ENCODE results near the gene UHRF1.
A peak's percentile ranks its signal among the peaks of the same experiment; 100 is the strongest.

UHRF1 gene

DNA sequence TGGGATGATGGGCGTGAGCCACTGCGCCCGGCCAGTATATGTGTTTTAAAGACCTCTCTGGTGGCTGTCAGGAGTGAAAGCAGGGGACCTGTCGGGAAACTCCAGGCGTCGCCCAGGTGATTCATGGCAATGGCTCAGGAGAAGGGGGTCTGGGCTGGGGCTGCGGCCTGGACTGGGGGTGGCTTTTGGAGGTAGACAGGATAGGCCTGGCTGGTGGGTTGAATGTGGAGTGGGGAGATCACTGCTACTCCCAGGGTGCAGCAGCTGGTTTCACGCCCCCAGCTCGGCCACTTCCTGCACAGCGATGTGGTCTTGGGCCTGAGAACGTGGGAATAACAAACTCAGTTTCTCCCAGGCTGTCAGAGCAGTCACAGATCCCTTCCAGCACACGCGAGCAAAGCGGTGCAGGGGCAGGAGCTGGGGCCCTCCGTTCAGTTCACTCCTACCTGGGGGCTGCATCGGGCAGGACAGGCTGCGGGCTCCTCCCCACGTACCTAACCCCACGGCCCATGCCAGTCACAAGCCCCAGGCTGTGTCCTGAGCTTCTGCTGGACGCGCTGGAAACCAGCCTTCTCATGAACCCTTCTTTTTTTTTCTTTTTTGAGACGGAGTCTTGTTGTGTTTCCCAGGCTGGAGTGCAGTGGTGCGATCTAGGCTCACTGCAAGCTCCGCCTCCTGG is 78.5 kb downstream of the UHRF1 start:
- peaks cover 19% of the 10 kb centered on the region; the same call in 1 of the 2 replicates for H3K79me2 ChIP-seq (ENCODE audit: insufficient read depth, low read length)

DNA sequence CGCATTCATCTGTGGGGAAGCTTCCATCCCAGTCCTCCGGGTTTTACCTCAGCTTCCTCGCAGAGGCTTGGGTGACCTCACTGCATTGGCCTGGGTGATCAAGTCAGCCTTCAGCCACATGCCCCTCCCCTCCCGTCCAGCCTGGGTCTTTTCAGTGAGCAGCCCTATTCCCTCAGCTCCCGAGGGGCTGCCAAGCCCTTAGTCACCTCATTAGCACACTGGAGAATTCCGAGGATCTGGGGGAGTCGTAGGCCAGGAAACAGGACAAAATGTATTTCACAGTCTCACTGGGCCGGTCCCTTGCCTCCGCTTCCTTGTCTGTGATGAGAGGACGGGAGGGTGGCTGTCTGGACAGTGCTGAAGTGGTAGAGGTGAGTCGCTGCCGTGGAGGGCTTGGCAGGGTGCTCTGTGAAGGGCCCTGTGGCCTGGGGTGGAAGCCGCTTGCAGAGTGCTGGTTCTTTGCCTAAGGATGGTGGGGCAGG is 79.5 kb downstream of the UHRF1 start:
- Histone ChIP-seq H3K9ac (ENCODE audit: low read length) (no peak overlapping the region), H4K20me1 (ENCODE audit: insufficient read depth, low read length) (no peaks in the 10 kb centered on the region)

More for the DNA sequence above, 78.5 kb downstream of the UHRF1 start:
- peak overlapping the region; percentile 76 for H3K27ac ChIP-seq (ENCODE audit: low read depth, low read length, poor library complexity, severe bottlenecking)
- H3K9ac ChIP-seq (ENCODE audit: low read length) = peak overlapping the region; percentile 31; the same call in 1 of the 2 replicates
- H3K9me2 ChIP-seq (ENCODE audit: low read depth, low read length) = no peaks in the 10 kb centered on the region
- H3K4me3 ChIP-seq (ENCODE audit: low read depth, low read length, poor library complexity, severe bottlenecking) = peak overlapping the region; percentile 42
- H3K9me3 ChIP-seq (ENCODE audit: low read length) = no peaks in the 10 kb centered on the region
- 0 out of 2 replicates have a peak, but pooled peaks cover 4% of the 10 kb centered on the region for H3K36me3 ChIP-seq (ENCODE audit: insufficient read depth, low read length)
- H2AFZ ChIP-seq (ENCODE audit: low read length) = no peak overlapping the region
- no peaks in the 10 kb centered on the region for H4K20me1 ChIP-seq (ENCODE audit: insufficient read depth, low read length)
- no peaks in the 10 kb centered on the region for H3K27me3 ChIP-seq (ENCODE audit: insufficient read depth, low read length)
- peaks cover 52% of the 10 kb centered on the region for H3K4me1 ChIP-seq (ENCODE audit: insufficient read depth, low read length, severe bottlenecking)
- H3K4me2 ChIP-seq (ENCODE audit: low read length) = peak overlapping the region; percentile 50; the same call in 1 of the 2 replicates
- TF ChIP-seq, protein P1, sequence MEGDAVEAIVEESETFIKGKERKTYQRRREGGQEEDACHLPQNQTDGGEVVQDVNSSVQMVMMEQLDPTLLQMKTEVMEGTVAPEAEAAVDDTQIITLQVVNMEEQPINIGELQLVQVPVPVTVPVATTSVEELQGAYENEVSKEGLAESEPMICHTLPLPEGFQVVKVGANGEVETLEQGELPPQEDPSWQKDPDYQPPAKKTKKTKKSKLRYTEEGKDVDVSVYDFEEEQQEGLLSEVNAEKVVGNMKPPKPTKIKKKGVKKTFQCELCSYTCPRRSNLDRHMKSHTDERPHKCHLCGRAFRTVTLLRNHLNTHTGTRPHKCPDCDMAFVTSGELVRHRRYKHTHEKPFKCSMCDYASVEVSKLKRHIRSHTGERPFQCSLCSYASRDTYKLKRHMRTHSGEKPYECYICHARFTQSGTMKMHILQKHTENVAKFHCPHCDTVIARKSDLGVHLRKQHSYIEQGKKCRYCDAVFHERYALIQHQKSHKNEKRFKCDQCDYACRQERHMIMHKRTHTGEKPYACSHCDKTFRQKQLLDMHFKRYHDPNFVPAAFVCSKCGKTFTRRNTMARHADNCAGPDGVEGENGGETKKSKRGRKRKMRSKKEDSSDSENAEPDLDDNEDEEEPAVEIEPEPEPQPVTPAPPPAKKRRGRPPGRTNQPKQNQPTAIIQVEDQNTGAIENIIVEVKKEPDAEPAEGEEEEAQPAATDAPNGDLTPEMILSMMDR (IDR thresholded peaks at IDR 0.05; ENCODE audit: low read length) = no peak
- TF ChIP-seq EZH2 (IDR thresholded peaks at IDR 0.05; ENCODE audit: borderline replicate concordance, low read length) = no peak
- no peaks in the 10 kb centered on the region for H3F3A ChIP-seq (ENCODE audit: insufficient read depth, low read length)

DNA sequence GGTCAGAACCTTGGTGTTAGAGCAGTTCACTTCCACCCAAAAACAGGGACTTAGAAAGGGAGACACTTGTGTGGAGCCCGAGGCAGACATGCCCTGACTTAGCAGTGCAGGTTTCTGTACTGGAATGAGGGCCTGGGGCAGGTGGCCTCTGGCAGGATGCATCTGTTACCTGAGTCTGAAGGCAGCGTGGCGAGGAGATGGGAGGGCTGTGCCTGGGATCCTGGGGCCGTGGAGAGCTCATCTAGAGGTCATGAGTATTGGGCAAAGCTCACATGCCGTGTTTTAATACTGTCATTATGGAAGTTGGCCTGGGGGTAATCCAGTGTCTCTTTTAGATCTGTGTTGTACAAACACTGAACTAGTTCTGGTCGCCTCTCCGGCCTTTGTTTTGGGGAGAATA is 81.0 kb downstream of the UHRF1 start:
- peaks cover 4% of the 10 kb centered on the region; the same call in 1 of the 2 replicates for H4K20me1 ChIP-seq (ENCODE audit: insufficient read depth, low read length)
- H3K9me2 ChIP-seq (ENCODE audit: low read depth, low read length) = no peaks in the 10 kb centered on the region
- peaks cover 24% of the 10 kb centered on the region for H3K79me2 ChIP-seq (ENCODE audit: insufficient read depth, low read length)
- peaks cover 34% of the 10 kb centered on the region for H3K4me1 ChIP-seq (ENCODE audit: insufficient read depth, low read length, severe bottlenecking)
- no peak overlapping the region for H2AFZ ChIP-seq (ENCODE audit: low read length)
- TF ChIP-seq, protein P1 (IDR thresholded peaks at IDR 0.05; ENCODE audit: low read length) = no peak
- no peak for TF ChIP-seq EZH2 (IDR thresholded peaks at IDR 0.05; ENCODE audit: borderline replicate concordance, low read length)
- H3K9ac ChIP-seq (ENCODE audit: low read length) = no peak overlapping the region
- H3K27me3 ChIP-seq (ENCODE audit: insufficient read depth, low read length) = no peaks in the 10 kb centered on the region
- no peaks in the 10 kb centered on the region for H3K9me3 ChIP-seq (ENCODE audit: low read length)
- H3F3A ChIP-seq (ENCODE audit: insufficient read depth, low read length) = no peaks in the 10 kb centered on the region
- H3K4me3 ChIP-seq (ENCODE audit: low read depth, low read length, poor library complexity, severe bottlenecking) = no peak overlapping the region
- H3K36me3 ChIP-seq (ENCODE audit: insufficient read depth, low read length) = peaks cover 3% of the 10 kb centered on the region; the same call in 1 of the 2 replicates
- no peak overlapping the region for H3K27ac ChIP-seq (ENCODE audit: low read depth, low read length, poor library complexity, severe bottlenecking)
- H3K4me2 ChIP-seq (ENCODE audit: low read length) = no peak overlapping the region

More for the DNA sequence above, 79.5 kb downstream of the UHRF1 start:
- H3K4me2 ChIP-seq (ENCODE audit: low read length) = no peak overlapping the region
- H2AFZ ChIP-seq (ENCODE audit: low read length) = no peak overlapping the region
- H3K9me3 ChIP-seq (ENCODE audit: low read length) = no peaks in the 10 kb centered on the region
- peaks cover 19% of the 10 kb centered on the region; the same call in 1 of the 2 replicates for H3K79me2 ChIP-seq (ENCODE audit: insufficient read depth, low read length)
- H3K9me2 ChIP-seq (ENCODE audit: low read depth, low read length) = no peaks in the 10 kb centered on the region
- no peaks in the 10 kb centered on the region for H3K36me3 ChIP-seq (ENCODE audit: insufficient read depth, low read length)
- H3K4me3 ChIP-seq (ENCODE audit: low read depth, low read length, poor library complexity, severe bottlenecking) = no peak overlapping the region
- no peaks in the 10 kb centered on the region for H3K27me3 ChIP-seq (ENCODE audit: insufficient read depth, low read length)
- no peak for TF ChIP-seq EZH2 (IDR thresholded peaks at IDR 0.05; ENCODE audit: borderline replicate concordance, low read length)
- TF ChIP-seq, protein P1 (IDR thresholded peaks at IDR 0.05; ENCODE audit: low read length) = no peak
- H3K4me1 ChIP-seq (ENCODE audit: insufficient read depth, low read length, severe bottlenecking) = peaks cover 47% of the 10 kb centered on the region
- H3K27ac ChIP-seq (ENCODE audit: low read depth, low read length, poor library complexity, severe bottlenecking) = no peak overlapping the region
- no peaks in the 10 kb centered on the region for H3F3A ChIP-seq (ENCODE audit: insufficient read depth, low read length)

Data from OCI-LY1 (cell line).